ENCODE measurements around the gene OSBPL3. TPM values are rescaled to one million over a fixed set of nuclear protein-coding genes. Genes with fewer than 3 reads are reported as not detected.

Gene OSBPL3
- total RNA-seq, 1 experiment from 2014 or later: 8.6 TPM

DNA sequence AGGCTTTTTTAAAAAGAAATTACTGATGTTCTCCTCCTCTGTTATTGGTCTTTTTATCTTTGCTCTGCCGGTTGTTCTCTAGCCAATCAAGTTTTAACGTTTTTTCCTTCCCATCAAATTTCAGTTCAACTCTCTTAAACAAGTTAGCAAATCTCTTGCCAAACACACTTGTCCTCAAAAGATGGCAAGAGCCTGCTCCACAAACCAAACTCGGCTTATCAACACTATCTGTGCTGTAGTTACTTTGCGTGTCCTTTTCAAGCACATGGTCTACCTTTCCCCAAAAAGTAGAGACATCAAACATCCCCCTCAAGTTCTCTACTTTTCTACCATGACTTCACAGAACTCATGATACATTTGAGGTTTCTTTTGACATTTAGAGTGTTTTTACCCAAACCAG, 71.3 kb downstream of the OSBPL3 start:
- Histone ChIP-seq H4K91ac (ENCODE audit: insufficient read length, low read depth, low read length) (no peak overlapping the region), H2AK5ac (ENCODE audit: insufficient read length, low read length) (no peak overlapping the region), H4K20me1 (ENCODE audit: control insufficient read depth, insufficient read depth, insufficient read length) (no peaks in the 10 kb centered on the region), H3K23ac (ENCODE audit: insufficient read length, low read depth, low read length) (no peak overlapping the region), H3K4me1 (ENCODE audit: insufficient read depth, low read length) (0 out of 2 replicates have a peak, but pooled peaks cover 3% of the 10 kb centered on the region), H3T11ph (ENCODE audit: low read length) (no peak overlapping the region), H2BK20ac (ENCODE audit: low read depth, low read length, poor library complexity, severe bottlenecking) (no peak overlapping the region), H3K9ac (ENCODE audit: extremely low read depth, insufficient read length, low read length) (no peak overlapping the region), H3K79me2 (ENCODE audit: insufficient read depth, low read length) (peaks cover 5% of the 10 kb centered on the region; the same call in 1 of the 2 replicates), H3K18ac (ENCODE audit: insufficient read length, low read depth, low read length) (no peak overlapping the region), H2BK15ac (ENCODE audit: low read depth, low read length) (no peak overlapping the region), H3K27me3 (ENCODE audit: insufficient read depth, low read length) (no peaks in the 10 kb centered on the region), H3K9me3 (ENCODE audit: control insufficient read depth, low read depth, low read length) (no peaks in the 10 kb centered on the region), H2BK120ac (ENCODE audit: low read depth, low read length, poor library complexity, severe bottlenecking) (no peak overlapping the region), H3K27ac (ENCODE audit: insufficient read length, low read depth, low read length) (no peak overlapping the region), H3K56ac (ENCODE audit: insufficient read length, low read depth, low read length) (no peak overlapping the region), H2BK12ac (ENCODE audit: insufficient read length, low read depth, low read length) (no peak overlapping the region), H2AFZ (ENCODE audit: low read length) (no peak overlapping the region), H2BK5ac (ENCODE audit: insufficient read length, low read length) (no peak overlapping the region), H3K14ac (ENCODE audit: insufficient read depth, low read length) (no peak overlapping the region), H3K4me2 (ENCODE audit: insufficient read depth, insufficient read length, low read length) (no peak overlapping the region), H4K5ac (ENCODE audit: insufficient read length, low read depth, low read length) (no peak overlapping the region), H3K79me1 (ENCODE audit: insufficient read depth, low read depth, low read length, poor library complexity, severe bottlenecking) (no peaks in the 10 kb centered on the region), H4K8ac (replicated peaks; ENCODE audit: insufficient read length, low read depth, low read length) (no peak overlapping the region), H3K4ac (ENCODE audit: low read depth, low read length) (no peak overlapping the region), H3K23me2 (ENCODE audit: insufficient read length, low read depth, low read length, poor library complexity, severe bottlenecking) (no peaks in the 10 kb centered on the region)
- Mint-ChIP-seq H3K27me3 (ENCODE audit: low read depth) (no peaks in the 10 kb centered on the region), H3K4me3 (no peak overlapping the region), H3K9me3 (no peaks in the 10 kb centered on the region), H3K36me3 (ENCODE audit: insufficient read depth in 1 of 3, low read depth in 3 of 3) (no peaks in the 10 kb centered on the region), H3K4me1 (peaks cover 10 to 13% of the 10 kb centered on the region in 2 experiments), H3K27ac (no peak overlapping the region)
- no CpG with 5 or more reads among the region's 4 CpGs for WGBS (ENCODE audit: extremely low coverage, insufficient read length, low lambda C conversion rate)
- TF ChIP-seq, protein P1, sequence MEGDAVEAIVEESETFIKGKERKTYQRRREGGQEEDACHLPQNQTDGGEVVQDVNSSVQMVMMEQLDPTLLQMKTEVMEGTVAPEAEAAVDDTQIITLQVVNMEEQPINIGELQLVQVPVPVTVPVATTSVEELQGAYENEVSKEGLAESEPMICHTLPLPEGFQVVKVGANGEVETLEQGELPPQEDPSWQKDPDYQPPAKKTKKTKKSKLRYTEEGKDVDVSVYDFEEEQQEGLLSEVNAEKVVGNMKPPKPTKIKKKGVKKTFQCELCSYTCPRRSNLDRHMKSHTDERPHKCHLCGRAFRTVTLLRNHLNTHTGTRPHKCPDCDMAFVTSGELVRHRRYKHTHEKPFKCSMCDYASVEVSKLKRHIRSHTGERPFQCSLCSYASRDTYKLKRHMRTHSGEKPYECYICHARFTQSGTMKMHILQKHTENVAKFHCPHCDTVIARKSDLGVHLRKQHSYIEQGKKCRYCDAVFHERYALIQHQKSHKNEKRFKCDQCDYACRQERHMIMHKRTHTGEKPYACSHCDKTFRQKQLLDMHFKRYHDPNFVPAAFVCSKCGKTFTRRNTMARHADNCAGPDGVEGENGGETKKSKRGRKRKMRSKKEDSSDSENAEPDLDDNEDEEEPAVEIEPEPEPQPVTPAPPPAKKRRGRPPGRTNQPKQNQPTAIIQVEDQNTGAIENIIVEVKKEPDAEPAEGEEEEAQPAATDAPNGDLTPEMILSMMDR (conservative IDR thresholded peaks at IDR 0.05): no peak
- DNase-seq: no peak

Data from H9 (cell line).